ENCODE measurements around the gene GRAMD4. TPM values are rescaled to one million over a fixed set of nuclear protein-coding genes. Genes with fewer than 3 reads are reported as not detected.
A peak's percentile ranks its signal among the peaks of the same experiment; 100 is the strongest.
"Not testable (repeated sequence)": the region's sequence is repeated elsewhere in the genome, so short reads cannot be mapped to it uniquely, and the experiment has no call there.

The GRAMD4 gene
- total RNA-seq, 2 experiments from 2014 or later, result 20.2 to 23.2 TPM

DNA sequence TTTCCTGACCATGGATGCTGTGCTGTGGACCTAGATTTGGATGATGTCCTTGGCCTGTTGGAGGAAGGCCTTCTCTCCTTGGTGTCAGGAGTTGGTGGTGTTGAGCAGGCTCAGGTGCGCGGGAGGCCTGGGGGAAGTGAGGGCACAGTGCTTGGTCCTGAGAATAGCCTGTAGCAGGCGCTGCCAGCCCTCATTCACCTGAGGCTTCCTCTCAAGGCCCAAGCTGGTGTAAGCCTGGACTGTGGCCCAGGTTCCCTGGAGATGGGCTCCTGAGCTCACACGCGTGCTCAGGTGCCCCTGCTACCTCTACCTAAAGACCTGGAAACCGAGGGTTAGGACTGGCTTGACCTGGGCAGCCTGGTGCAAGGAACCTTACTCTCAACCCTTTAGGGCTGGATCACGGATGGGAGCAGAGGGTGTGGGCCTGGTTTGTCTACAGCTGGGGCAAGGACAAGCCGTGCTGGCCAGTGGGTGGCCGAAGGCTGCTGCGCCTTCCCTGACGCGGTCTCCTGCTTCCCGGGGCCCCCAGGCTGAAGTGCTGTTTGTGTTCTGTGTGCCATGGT lies 7.8 kb upstream of the GRAMD4 start:
- H3K27me3 Mint-ChIP-seq, result no peaks in the 10 kb centered on the region
- peak overlapping the region; percentile 88 for H3K4me3 Mint-ChIP-seq
- no peak for DNase-seq
- H3K4me1 Mint-ChIP-seq, result peaks cover 25% of the 10 kb centered on the region
- H3K36me3 Mint-ChIP-seq, result peaks cover 2% of the 10 kb centered on the region
- no peak for ATAC-seq (ENCODE audit: low read depth)
- POLR2A ChIA-PET, result interaction anchor here (1.0 to 2.9 kb wide), 7 partner anchors 11 to 150 kb away, joined by 3 to 19 read pairs (median 4); partner anchors contain the start of gene TBC1D22A
- H3K27ac Mint-ChIP-seq, result peak overlapping the region; percentile 92
- no peaks in the 10 kb centered on the region for H3K9me3 Mint-ChIP-seq

DNA sequence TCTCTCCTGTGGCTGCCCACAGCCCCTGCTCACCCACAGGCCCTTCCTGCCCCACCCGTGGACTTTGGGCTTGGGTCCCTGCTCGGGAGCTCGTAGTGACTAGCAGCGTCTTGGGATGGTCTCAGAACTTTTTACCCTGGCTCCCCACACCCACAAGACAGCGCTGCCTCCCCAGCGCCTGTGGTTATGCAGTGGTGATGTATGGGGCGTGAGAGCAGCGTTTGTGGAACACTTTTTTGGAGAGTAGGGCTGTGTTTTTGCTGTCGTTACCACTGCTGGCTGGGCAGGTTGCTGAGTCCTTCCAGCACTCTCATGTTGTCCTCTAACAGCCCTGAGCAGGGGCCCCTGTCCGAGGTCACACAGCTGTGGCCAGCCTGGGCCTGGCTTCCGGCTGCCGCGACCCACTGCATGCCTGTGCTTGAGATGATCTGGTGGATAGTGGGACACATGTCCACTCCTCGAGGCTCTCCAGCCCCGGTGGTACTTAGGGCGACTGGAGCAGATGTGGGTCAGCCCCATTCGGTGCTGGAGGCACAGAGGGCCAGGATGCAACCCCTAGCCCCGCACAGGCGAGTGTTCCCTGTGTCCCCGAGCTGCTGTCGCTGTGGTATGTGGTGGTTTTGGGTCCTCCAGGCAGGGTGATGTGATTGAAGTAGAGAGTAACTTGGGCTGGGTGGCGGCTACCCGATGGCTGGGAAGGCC lies 7.1 kb upstream of the GRAMD4 start:
- ATAC-seq (ENCODE audit: low read depth), result peak; percentile 40
- Mint-ChIP-seq H3K4me1 (peaks cover 25% of the 10 kb centered on the region), H3K27ac (peak overlapping the region; percentile 92), H3K9me3 (no peaks in the 10 kb centered on the region), H3K36me3 (no peaks in the 10 kb centered on the region), H3K27me3 (no peaks in the 10 kb centered on the region), H3K4me3 (peak overlapping the region; percentile 88)
- DNase-seq, result peak; percentile 69
- POLR2A ChIA-PET, result interaction anchor here (0.6 to 2.9 kb wide), 8 partner anchors 10 to 150 kb away, joined by 3 to 19 read pairs (median 4); partner anchors contain the start of gene TBC1D22A

DNA sequence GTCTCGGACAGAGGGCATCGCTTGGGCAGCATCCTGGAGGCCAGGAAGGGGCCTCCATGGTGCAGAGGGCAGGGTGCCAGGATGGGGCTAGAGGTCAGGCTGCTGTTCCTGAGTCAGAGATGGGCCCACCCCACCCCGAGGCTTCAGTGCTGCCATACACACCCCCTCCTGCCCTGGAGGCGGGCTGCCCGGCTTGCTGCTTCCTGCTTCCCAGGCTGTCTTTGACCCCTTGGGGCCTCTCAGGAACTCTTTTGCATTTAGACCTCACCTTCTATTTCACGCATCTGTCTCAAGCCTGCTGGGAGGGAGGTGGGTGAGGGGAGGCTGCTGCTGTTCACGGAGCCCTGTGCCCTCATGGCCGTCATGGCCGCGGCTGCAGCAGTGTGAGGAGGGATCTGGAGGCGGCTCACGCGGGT lies 6.6 kb upstream of the GRAMD4 start:
- DNase-seq (no peak), ATAC-seq (ENCODE audit: low read depth) (peak; percentile 12)
- Mint-ChIP-seq H3K36me3 (no peaks in the 10 kb centered on the region), H3K4me1 (peaks cover 25% of the 10 kb centered on the region), H3K4me3 (peak overlapping the region; percentile 88), H3K9me3 (no peaks in the 10 kb centered on the region), H3K27ac (peak overlapping the region; percentile 92), H3K27me3 (no peaks in the 10 kb centered on the region)
- POLR2A ChIA-PET, result interaction anchor here (0.6 to 2.9 kb wide), 6 partner anchors 21 to 148 kb away, joined by 3 to 19 read pairs (median 4); no protein-coding TSS in a partner anchor

GRCh38 chr22:46614025-46614931 lies 5.9 kb upstream of the GRAMD4 start:
- peak; percentile 72 for DNase-seq
- peaks cover 25% of the 10 kb centered on the region for H3K4me1 Mint-ChIP-seq
- peak overlapping the region; percentile 92 for H3K27ac Mint-ChIP-seq
- POLR2A ChIA-PET, result interaction anchor here (0.8 to 2.9 kb wide), 9 partner anchors 22 to 318 kb away, joined by 3 to 19 read pairs (median 3); partner anchors contain the start of genes GTSE1 and TBC1D22A
- H3K9me3 Mint-ChIP-seq, result no peaks in the 10 kb centered on the region
- peak; percentile 79 for ATAC-seq (ENCODE audit: low read depth)
- no peaks in the 10 kb centered on the region for H3K36me3 Mint-ChIP-seq
- H3K27me3 Mint-ChIP-seq, result no peaks in the 10 kb centered on the region
- peak overlapping the region; percentile 88 for H3K4me3 Mint-ChIP-seq

DNA sequence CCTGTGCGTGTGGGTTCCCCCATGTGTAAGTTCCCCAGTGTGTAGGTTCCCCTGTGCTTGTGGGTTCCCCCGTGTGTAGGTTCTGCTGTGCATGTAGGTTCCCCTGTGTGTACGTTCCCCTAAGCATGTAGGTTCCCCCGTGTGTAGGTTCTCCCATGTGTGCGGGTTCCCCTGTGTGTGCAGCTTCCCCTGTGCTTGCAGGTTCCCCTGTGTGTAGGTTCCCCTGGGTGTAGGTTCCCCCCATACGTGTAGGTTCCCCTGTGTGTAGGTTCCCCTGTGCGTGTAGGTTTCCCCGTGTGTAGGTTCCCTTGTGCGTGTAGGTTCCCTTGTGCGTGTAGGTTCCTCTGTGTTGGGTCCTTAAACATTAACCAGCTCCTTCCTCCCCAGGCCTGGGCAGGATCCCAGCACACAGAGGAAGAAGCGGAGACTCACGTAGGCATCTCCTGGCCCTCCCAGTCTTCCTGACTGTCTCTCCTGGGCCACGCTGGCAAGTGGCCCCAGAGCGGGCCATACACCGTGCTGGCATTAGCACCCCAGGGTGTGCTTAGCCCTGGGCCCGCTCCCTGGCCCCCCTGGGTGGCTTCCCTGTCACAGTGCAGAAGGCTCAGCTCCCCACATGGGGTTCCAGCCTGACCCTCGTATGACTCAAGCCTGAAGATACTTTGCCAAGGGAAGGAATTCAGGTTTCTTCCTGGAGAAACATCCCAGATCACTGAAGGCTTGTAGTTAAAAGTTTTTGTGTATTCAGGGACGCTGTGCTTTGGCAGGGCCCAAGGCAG lies 2.8 kb upstream of the GRAMD4 start:
- Mint-ChIP-seq H3K4me1 (peaks cover 20% of the 10 kb centered on the region), H3K27me3 (no peaks in the 10 kb centered on the region), H3K9me3 (no peaks in the 10 kb centered on the region), H3K27ac (no peak overlapping the region), H3K4me3 (no peak overlapping the region), H3K36me3 (no peaks in the 10 kb centered on the region)
- no peak for ATAC-seq (ENCODE audit: low read depth)
- DNase-seq, result no peak
- POLR2A ChIA-PET, result no interaction called here

GRCh38 chr22:46617986-46618647 lies 2.1 kb upstream of the GRAMD4 start:
- H3K27ac Mint-ChIP-seq, result no peak overlapping the region
- no peaks in the 10 kb centered on the region for H3K9me3 Mint-ChIP-seq
- H3K4me1 Mint-ChIP-seq, result peaks cover 15% of the 10 kb centered on the region
- ATAC-seq (ENCODE audit: low read depth) (no peak), DNase-seq (no peak)
- no peaks in the 10 kb centered on the region for H3K27me3 Mint-ChIP-seq
- POLR2A ChIA-PET, result no interaction called here
- H3K4me3 Mint-ChIP-seq, result no peak overlapping the region
- H3K36me3 Mint-ChIP-seq, result no peaks in the 10 kb centered on the region

DNA sequence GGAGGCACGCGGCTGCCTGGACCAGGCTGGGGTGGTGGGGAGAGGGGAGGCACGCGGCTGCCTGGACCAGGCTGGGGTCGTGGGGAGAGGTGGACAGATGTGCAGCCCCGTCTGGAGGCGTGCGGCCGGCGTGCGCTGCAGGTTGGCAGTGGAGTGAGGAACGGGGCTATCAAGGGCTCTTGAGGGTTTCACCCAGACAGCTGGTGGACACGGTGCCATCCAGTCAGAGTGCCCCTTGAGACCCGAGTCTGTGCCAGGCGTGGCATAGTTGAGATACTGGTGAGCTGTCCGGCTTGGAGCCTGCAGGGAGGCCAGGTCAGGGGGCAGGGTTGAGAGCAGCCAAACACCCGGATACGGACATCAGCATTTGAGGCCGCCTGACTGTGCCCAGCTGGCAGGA lies 1.5 kb upstream of the GRAMD4 start:
- H3K27me3 Mint-ChIP-seq, result no peaks in the 10 kb centered on the region
- H3K4me1 Mint-ChIP-seq, result peaks cover 11% of the 10 kb centered on the region
- no peak overlapping the region for H3K4me3 Mint-ChIP-seq
- POLR2A ChIA-PET, result no interaction called here
- no peaks in the 10 kb centered on the region for H3K9me3 Mint-ChIP-seq
- no peak overlapping the region for H3K27ac Mint-ChIP-seq
- ATAC-seq (ENCODE audit: low read depth) (no peak), DNase-seq (no peak)
- H3K36me3 Mint-ChIP-seq, result no peaks in the 10 kb centered on the region

DNA sequence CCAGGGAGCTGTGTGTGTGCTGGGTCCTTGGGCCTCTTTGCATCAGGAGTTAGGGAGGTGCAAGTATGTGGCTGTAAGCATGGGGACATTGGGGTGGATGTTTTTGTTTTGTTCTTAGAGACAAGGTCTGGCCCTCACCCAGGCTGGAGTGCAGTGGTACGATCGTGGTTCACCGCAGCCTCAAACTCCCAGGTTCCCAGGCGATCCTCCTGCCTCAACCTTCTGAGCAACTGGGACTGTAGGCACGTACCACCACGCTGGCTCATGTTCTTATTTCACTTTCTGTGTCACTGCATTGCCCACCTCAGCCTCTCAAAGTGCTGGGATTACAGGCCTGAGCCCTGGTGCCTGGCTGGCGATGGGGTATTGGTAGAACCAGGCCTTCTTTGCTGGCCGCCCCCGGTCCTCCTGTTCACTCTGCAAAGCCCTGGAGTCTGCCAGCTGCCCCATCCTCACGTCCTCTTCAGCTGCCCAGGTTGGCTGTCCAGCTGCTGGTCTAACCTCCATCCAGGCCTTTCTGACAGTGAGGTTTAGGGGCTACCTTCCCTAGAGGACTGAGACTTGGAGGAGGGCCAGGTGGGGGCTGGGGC lies 851 bp upstream of the GRAMD4 start:
- no peak overlapping the region for H3K27ac Mint-ChIP-seq
- H3K36me3 Mint-ChIP-seq, result no peaks in the 10 kb centered on the region
- H3K27me3 Mint-ChIP-seq, result no peaks in the 10 kb centered on the region
- POLR2A ChIA-PET, result no interaction called here
- ATAC-seq (ENCODE audit: low read depth) (no peak), DNase-seq (no peak)
- H3K9me3 Mint-ChIP-seq, result no peaks in the 10 kb centered on the region
- H3K4me3 Mint-ChIP-seq, result no peak overlapping the region
- H3K4me1 Mint-ChIP-seq, result peaks cover 7% of the 10 kb centered on the region

- H3K27ac Mint-ChIP-seq, result no peak overlapping the region
- no peaks in the 10 kb centered on the region for H3K27me3 Mint-ChIP-seq
- H3K4me1 Mint-ChIP-seq, result peaks cover 3% of the 10 kb centered on the region
- DNase-seq, result no peak
- H3K9me3 Mint-ChIP-seq, result no peaks in the 10 kb centered on the region
- H3K36me3 Mint-ChIP-seq, result no peaks in the 10 kb centered on the region
- POLR2A ChIA-PET, result no interaction called here
- ATAC-seq (ENCODE audit: low read depth), result no peak
- no peak overlapping the region for H3K4me3 Mint-ChIP-seq
Observed at GRCh38 chr22:46620588-46621242, 529 bp downstream of the GRAMD4 start.

GRCh38 chr22:46621243-46621930 lies 1.2 kb downstream of the GRAMD4 start:
- H3K9me3 Mint-ChIP-seq; H3K27me3 Mint-ChIP-seq; H3K4me1 Mint-ChIP-seq; POLR2A ChIA-PET; ATAC-seq (ENCODE audit: low read depth); H3K4me3 Mint-ChIP-seq; H3K36me3 Mint-ChIP-seq; DNase-seq; H3K27ac Mint-ChIP-seq: not testable (repeated sequence)

GRCh38 chr22:46622081-46622521 lies 1.9 kb downstream of the GRAMD4 start:
- Mint-ChIP-seq H3K27ac (no peak overlapping the region), H3K9me3 (no peaks in the 10 kb centered on the region), H3K4me3 (no peak overlapping the region), H3K36me3 (no peaks in the 10 kb centered on the region), H3K27me3 (no peaks in the 10 kb centered on the region), H3K4me1 (peaks cover 3% of the 10 kb centered on the region)
- no peak for DNase-seq
- POLR2A ChIA-PET, result no interaction called here
- ATAC-seq (ENCODE audit: low read depth), result no peak

All from activated naive CD8-positive, alpha-beta T cell treated with anti-CD3 and anti-CD28 coated beads, Interleukin-2, amount 10 ng/mL, durations not matched to agents 7 days and 5 days (primary cell).